ENCODE results near the gene TUBB4B. TPM values are rescaled to one million over a fixed set of nuclear protein-coding genes. Genes with fewer than 3 reads are reported as not detected.

Gene TUBB4B
- total and polyA plus RNA-seq, 2 experiments from 2014 or later = 334 to 389 TPM

DNA sequence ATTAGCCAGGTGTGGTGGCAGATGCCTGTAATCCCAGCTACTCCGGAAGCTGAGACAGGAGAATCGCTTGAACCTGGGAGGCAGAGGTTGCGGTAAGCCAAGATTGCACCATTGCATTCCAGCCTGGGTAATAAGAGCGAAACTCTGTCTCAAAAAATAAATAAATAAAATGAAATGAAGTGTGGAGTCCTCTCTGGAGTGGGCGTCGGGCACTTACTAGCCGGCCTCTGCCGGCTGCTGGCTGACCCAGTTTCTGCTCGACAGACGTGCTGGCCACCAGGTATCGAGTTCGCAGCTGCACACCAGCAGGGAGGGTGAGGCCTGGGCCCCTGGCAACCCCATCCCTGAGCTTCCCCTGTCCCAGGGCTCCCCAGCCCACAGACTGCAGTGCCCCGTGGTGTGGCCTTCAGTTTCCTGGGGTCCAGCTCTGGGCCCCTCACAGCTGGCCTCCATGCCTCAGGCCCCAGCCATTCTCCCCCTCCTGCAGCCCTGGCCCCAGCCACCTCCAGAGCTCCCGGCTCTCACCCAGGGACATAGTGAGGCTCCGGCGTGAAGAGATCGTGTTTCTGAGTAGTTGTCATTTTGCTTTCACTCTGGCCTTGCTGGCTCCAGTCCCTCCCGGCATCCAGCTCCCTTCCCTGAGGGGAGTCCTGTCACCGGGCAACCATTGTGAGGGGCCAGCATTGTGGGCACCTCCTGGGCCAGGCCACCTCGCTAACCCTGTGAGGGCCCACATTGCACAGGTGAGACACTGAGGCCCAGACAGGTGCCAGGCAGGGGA lies 6.2 kb downstream of the TUBB4B start:
- H3K4me3 Mint-ChIP-seq = no peak overlapping the region
- H3K79me2 ChIP-seq (replicated peaks; ENCODE audit: insufficient read depth) = peaks cover 6% of the 10 kb centered on the region
- no peak overlapping the region for H3K27ac ChIP-seq (ENCODE audit: low read depth)
- H2AFZ ChIP-seq = no peak overlapping the region
- H3K4me1 Mint-ChIP-seq = peaks cover 29% of the 10 kb centered on the region
- no peak overlapping the region for H3K4me2 ChIP-seq
- peaks cover 19% of the 10 kb centered on the region for H3K36me3 Mint-ChIP-seq (ENCODE audit: low read depth)
- no peak for ATAC-seq
- H3K4me3 ChIP-seq = no peak overlapping the region
- H3K27ac Mint-ChIP-seq = no peak overlapping the region
- H3K27me3 ChIP-seq (ENCODE audit: insufficient read depth) = no peaks in the 10 kb centered on the region
- H3K27me3 Mint-ChIP-seq (ENCODE audit: insufficient read depth, low read depth, poor library complexity) = peaks cover 26% of the 10 kb centered on the region
- DNase-seq (ENCODE audit: low spot score) = no peak
- H3F3A ChIP-seq (replicated peaks; ENCODE audit: low read depth) = 0 out of 2 replicates have a peak, but pooled peaks cover 22% of the 10 kb centered on the region
- no peak for TF ChIP-seq STAT1 (IDR thresholded peaks at IDR 0.05; ENCODE audit: unreplicated experiment)
- no peak for TF ChIP-seq ZNF462 (CRISPR knock-in tag; IDR thresholded peaks at IDR 0.05)
- no peak for TF ChIP-seq CREB1 (CRISPR knock-in tag; IDR thresholded peaks at IDR 0.05; ENCODE audit: low read depth)
- no peak for TF ChIP-seq JUNB (IDR thresholded peaks at IDR 0.05; ENCODE audit: unreplicated experiment)
- no peak for TF ChIP-seq EZH2 (IDR thresholded peaks at IDR 0.05; ENCODE audit: low read depth, unreplicated experiment)
- TF ChIP-seq NANOG (IDR thresholded peaks at IDR 0.05; ENCODE audit: borderline replicate concordance) = no peak
- TF ChIP-seq, protein P1, sequence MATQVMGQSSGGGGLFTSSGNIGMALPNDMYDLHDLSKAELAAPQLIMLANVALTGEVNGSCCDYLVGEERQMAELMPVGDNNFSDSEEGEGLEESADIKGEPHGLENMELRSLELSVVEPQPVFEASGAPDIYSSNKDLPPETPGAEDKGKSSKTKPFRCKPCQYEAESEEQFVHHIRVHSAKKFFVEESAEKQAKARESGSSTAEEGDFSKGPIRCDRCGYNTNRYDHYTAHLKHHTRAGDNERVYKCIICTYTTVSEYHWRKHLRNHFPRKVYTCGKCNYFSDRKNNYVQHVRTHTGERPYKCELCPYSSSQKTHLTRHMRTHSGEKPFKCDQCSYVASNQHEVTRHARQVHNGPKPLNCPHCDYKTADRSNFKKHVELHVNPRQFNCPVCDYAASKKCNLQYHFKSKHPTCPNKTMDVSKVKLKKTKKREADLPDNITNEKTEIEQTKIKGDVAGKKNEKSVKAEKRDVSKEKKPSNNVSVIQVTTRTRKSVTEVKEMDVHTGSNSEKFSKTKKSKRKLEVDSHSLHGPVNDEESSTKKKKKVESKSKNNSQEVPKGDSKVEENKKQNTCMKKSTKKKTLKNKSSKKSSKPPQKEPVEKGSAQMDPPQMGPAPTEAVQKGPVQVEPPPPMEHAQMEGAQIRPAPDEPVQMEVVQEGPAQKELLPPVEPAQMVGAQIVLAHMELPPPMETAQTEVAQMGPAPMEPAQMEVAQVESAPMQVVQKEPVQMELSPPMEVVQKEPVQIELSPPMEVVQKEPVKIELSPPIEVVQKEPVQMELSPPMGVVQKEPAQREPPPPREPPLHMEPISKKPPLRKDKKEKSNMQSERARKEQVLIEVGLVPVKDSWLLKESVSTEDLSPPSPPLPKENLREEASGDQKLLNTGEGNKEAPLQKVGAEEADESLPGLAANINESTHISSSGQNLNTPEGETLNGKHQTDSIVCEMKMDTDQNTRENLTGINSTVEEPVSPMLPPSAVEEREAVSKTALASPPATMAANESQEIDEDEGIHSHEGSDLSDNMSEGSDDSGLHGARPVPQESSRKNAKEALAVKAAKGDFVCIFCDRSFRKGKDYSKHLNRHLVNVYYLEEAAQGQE (IDR thresholded peaks at IDR 0.05; ENCODE audit: unreplicated experiment) = no peak
- no peak for TF ChIP-seq ZNF114 (CRISPR knock-in tag; IDR thresholded peaks at IDR 0.05)
- TF ChIP-seq ETS1 (IDR thresholded peaks at IDR 0.05) = no peak
- TF ChIP-seq EZH2phosphoT487 (IDR thresholded peaks at IDR 0.05; ENCODE audit: unreplicated experiment) = no peak
- TF ChIP-seq POLR2AphosphoS5 (IDR thresholded peaks at IDR 0.05; ENCODE audit: low read depth) = no peak
- no peak for TF ChIP-seq ZNF331 (CRISPR knock-in tag; IDR thresholded peaks at IDR 0.05; ENCODE audit: low read depth)
- no peak for TF ChIP-seq CTCF (conservative IDR thresholded peaks at IDR 0.05; ENCODE audit: low read depth in 2 of 2)
- no peaks in the 10 kb centered on the region for H3K9me2 ChIP-seq (ENCODE audit: insufficient read depth)
- H3K9me3 Mint-ChIP-seq = no peaks in the 10 kb centered on the region
- no peaks in the 10 kb centered on the region for H3K36me3 ChIP-seq (ENCODE audit: insufficient read depth)
- H4K20me1 ChIP-seq (replicated peaks; ENCODE audit: insufficient read depth) = peaks cover 9% of the 10 kb centered on the region
- peaks cover 17% of the 10 kb centered on the region; the same call in 1 of the 2 replicates for H3K4me1 ChIP-seq (ENCODE audit: insufficient read depth)

All from GM23338 (cell line).